Measurements from ENCODE around the gene FAM222A.

The FAM222A gene

DNA sequence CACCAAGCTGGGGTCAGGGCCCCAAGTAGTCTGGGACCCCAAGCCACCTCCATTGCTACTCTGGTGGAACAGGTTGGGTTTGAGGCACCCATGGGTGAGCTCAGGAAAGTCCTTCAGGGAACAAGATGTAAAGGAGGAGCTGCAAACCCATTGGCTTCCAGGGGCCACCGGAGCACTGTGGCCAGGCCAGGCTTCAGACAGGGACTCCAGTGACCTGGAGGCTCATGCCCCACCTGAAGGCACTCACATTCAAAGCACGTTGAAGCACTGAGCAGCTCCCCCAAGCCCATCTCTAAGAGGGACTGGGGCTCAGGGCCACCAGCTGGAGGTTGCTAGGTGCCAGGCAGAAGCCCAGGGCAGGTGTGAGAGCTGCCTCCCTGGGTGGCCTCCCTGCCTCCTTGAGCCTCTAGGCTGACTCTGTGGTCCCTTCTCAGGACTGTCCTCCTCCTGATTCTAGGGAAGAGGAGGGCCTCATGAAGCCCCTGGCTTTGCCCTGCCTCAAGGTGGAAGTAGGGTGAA is 49.1 kb downstream of the FAM222A start:
- no peak for DNase-seq

DNA sequence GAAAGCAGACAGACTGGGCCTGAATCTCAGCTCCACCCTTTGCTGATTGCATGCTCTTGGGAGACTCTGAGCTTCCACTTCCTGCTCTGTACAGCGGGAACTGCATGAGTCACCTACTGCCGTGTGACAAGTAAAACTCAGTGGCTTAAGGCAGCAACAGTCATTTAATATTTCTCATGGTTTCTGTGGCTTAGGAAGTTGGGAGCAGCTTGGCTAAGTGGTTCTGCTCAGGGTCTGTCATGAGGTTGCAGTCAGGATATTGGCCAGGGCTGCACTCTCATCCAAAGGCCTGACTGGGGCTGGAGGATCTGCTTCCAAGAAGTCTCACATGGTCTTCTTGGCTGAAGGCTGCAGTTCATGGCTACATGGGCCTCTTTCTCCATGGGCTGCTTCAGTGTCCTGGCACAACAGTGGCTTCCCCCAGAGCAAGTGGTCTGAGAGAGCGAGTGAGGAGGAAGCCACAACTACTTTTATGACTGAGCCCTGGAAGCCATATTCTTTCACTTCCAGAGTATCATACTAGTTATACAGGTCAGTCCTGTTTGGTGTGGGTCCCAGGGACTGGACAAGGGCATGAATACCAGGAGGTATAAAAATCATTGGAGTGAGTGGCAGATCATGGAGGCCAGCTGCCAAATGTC is 49.7 kb downstream of the FAM222A start:
- no peak for DNase-seq

DNA sequence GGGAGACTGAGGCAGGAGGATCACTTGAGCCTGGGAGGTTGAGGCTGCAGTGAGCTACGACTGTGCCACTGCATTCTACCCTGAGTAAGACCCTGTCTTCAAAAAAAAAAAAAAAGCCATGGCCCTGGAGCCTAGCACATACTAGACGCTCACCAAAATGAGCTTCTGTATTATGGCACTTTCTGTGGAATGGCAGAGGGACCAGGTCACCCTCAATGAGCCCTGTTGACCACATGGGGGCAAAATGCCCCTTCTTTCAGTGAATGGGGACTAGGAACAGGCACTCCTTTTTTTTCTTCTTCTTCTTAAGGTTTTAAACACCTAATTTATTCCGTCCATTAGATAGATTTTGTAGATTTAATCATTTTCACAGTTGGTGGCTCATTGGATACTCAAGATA is 50.5 kb downstream of the FAM222A start:
- DNase-seq = no peak

DNA sequence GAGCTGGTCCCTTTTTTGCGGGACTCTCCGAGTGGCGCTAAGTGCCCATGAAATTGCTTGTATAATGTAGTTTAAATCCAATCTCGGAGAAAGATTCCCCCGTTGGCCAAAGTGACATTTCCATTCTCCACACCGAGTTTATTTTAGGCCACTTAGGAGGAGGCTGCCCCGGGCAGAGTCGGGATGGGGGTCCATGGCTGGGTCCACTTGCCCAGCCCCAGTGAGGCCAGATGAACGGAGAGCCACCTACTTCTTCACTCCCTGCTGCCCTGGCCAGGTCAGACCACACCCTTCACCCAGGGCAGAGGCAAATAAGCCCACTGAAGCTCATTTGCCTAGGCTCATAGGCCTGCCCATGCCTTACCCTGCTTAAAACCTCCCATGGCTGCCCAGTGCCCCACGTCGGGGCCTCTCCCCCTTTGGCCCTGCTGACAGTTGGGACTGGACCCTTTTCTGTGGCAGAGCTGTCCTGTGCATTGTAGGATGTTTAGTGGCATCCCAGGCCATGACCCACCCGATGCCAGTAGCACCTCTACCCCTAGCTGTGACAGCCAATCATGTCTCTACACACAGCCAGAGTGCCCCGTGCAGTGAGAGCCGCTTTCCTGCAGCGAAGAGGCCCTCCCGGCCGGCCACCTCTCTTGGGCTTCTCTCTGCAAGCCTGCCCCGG is 51.3 kb downstream of the FAM222A start:
- no peak for DNase-seq

DNA sequence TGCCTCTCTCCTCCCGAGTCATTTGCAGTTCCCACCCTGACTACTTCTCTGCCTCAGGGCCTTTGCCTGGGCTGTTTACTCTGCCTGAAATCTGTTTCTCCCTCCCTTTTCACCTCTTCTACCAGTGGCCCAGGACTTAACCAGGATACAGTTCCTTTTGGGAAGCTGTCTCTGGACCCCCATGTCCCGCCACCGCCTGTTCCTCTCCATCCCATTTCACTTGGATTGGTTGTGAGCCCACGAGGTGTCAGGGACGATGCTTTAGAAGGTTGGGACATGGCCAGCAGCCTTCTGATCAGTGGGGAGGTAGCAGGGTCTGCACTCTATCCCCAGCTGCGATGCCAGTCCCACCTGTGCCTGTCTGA is 51.8 kb downstream of the FAM222A start:
- no peak for DNase-seq

DNA sequence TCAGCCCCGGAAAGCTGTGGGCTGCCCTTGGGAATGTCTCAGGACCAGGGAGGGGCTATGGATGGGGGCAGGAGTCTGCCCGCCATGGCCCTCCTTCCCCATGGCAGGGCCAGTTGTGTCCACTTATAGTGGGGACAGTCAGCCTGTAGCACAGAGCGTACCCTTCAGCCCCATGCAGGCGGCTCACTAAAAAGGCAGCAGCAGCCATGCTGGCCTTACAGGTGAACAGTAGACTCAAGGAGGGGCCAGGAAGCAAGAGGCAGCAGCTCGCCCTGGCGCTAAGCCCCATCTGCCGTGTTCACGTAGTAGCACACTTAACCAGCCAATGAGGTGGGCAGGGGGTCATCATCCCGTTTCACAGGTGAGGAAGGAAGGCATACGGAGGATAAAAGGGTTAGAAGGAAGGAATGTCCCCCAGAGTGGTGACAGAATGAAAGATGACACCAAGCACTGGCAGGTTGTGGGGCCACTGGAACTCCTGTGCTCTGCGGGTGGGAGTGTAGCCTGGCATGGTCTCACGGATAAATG is 52.7 kb downstream of the FAM222A start:
- DNase-seq = no peak

DNA sequence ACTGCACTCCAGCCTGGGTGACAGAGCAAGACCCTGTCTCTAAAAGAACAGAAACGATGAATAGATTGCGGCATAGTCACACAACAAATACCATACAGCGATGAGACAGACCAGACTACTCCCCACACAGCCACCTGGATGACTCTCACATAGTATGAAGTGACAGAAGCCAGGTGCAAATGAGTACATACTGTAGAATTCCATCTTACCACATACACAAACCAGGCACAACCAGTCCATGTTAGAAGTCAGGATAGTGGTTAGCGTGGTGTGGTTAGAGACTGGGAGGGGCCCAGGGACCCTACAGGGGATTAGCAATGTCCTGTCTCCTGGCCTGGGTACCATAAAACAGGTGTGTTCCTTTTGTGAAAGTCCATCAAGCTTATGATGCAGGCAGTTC is 53.8 kb downstream of the FAM222A start:
- no peak for DNase-seq

DNA sequence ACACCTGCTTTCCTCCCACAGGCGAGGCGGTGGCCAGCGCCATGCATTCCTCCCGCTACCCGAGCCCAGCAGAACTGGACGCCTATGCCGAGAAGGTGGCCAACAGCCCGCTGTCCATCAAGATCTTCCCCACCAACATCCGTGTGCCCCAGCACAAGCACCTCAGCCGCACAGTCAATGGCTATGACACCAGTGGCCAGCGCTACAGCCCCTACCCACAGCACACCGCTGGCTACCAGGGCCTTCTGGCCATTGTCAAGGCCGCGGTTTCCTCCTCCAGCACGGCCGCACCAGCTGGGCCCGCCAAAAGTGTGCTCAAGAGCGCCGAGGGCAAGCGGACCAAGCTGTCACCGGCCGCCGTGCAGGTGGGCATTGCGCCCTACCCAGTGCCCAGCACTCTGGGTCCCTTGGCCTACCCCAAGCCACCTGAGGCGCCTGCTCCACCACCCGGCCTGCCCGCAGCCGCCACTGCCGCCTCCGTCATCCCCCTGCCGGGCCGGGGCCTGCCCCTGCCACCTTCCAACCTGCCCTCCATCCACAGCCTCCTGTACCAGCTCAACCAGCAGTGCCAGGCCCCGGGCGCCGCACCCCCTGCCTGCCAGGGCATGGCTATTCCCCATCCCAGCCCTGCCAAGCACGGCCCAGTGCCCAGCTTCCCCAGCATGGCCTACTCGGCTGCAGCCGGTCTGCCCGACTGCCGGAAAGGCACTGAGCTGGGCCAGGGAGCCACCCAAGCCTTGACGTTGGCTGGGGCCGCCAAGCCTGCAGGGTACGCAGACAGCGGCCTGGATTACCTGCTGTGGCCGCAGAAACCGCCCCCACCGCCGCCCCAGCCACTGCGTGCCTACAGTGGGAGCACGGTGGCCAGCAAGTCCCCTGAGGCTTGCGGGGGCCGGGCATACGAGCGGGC is 54.6 kb downstream of the FAM222A start:
- DNase-seq = no peak

DNA sequence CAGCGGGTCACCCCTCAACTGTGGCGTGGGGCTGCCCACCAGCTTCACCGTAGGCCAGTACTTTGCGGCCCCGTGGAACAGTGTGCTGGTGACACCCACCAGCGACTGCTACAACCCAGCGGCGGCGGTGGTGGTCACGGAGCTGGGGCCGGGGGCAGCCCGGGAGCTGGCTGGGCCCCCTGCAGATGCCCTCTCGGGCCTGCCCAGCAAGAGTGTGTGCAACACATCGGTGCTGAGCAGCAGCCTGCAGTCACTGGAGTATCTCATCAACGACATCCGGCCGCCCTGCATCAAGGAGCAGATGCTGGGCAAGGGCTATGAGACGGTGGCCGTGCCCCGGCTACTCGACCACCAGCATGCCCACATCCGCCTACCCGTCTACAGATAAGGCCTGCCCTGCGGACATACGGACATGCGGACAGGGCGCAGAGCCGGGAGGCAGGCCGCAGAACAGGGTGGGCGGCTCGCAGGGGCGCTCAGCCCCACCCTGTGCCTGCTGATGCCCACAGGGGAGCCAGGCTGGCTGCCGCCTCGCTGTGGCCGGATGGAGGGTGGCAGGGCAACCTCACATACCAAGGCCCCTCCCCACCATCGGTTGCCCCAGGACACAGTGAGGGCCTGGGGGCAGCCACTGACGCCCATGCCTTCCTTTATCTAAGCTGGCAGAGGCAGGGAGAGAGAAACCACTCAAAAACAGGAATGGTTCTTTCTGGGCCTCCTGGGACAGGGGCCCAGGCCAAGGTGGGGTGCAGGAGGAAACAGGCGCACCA is 55.5 kb downstream of the FAM222A start:
- DNase-seq = no peak

DNA sequence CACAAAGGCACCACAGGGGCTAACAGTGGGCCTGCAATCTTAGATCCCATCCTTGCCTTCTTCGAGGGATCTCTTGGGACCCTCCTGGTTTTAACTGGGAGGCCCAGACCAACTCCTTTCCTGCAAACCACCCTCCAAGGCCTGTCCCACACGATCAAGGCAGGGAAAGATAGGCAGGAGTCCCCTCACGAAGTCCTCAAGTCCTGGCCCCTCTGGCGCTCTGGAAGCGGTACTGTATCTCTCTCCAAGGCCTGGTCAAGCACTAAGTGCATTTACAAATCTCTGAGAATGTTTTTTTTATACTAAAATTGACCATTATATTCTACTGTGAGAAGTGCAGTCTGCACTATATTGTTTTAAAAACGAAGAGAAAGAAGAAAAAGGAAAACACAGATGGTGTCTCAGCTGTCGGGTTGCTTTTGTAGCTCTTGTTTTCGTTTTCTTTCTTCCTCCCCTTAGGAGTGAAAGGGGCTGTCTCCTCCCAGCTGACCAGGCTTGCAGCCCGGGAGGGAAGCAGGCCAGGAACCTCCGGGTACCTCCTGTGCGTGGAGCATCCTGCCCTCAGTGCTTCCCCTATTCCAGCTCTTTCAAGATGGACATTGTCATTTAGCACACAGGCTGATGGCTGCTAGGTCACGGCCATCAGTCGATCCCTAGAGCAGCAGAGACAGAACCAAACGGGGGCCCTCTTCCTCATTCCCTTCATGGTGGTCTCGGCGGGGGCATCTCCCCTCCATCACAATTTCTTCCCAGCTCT is 56.7 kb downstream of the FAM222A start:
- DNase-seq = no peak

DNA sequence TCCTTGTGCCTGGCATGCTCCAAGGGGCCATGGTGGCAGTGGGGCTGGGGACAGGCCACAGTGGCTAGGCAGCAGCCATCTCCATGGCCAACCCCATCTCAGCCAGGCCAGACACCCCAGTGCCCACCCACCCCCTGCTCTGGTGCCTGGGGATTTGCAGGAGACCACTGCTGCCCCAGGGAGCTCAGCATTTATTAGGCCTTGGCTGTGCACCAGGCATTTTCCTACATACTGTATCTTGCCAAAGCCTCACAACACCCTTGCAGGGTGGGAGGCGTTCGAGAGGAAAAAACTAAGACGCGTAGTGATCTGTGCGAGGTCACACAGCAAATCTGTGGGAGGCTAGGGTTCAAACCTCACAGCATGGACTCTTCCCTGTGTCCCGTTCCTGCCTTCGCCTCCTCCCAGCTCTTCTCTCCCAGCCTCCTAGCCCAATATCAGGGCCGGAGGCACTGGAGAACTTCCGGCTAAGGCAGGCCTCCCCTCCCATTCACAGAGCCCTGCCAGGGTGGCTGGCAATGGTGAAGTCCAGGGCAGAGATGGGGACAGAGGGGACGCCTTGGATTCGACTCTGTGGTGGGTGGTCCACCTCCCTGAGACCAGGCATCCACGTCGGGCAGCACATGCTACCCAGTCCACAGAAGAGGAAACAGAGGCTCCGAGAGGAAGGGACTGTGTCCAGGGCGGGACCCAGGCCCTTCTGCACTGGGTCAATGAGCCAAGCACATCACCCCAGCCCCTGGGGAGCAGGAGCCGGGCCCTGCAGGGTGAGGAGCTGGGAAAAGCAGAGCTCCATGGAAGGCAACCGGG is 57.4 kb downstream of the FAM222A start:
- DNase-seq = no peak

DNA sequence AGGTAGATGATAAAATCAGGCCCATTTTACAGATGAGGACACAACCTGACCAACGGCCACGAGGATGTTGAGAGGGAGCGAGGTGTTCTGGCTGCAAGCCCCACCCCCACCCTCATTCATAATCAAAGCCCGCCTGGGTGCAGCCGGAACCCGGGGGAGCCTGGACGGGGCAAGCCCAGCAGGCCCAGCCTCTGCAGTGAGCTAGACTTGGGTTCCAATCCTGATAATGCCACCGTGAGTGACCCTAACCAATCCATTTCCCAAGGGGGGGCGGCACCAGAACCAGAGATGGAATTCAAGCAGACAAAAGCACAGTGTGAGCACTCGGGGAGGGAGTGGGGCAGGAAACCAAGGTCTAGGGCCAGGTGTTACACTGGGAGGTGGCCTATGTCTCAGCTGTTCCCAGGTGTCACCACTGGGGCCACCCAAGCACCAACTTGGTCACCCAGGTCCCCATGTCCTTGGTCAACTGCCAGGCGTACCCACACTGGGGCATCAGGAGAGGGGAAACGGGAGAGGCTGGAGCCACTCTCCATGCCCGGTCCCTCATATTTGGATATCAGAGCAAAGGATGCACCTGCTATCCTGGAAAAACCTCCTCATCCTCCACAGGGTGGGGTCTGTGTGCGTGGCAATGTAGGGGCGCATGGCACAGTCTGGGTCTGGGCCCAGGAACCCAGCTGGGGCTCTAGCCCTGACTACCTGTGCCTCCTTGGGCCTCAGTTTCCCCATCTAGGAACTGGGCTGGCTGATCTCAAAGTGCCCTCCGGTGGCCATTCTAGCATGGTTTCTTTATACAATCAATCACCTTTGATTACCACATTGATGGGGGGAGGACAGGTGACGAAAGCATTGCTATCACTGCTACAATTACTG is 58.4 kb downstream of the FAM222A start:
- no peak for DNase-seq

DNA sequence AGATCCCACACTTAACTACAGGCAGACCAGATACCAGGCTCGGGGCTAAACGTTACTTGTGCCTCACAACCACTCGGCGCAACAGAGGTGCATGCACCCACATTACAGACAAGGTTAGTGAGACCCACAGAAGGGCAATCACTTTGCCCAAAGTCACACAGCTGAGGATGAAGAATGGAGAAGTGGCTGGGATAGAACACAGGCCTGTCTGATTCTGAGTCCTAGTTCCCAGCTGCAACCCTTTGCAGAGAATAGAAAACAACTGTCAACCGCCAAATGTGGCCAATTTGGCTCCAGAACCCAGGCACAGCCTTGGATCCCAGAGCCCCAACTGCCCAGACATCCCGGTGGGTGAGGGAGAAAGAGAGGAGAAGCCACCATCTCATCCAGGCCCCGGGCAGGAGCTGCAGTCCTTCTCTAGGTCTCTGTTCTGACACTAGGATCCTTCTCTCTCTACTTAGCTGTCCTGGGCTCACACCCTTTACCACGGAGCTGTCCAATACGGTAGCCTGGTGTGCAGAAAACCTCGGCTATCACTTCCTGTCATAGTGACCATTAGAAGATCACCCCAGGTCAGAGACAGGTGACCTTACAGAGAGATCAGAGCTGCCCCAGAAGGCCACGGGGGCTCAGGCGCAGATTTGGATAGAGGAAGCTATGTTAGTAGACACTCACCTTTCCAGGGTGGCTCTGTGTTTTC is 59.1 kb downstream of the FAM222A start:
- DNase-seq = no peak

DNA sequence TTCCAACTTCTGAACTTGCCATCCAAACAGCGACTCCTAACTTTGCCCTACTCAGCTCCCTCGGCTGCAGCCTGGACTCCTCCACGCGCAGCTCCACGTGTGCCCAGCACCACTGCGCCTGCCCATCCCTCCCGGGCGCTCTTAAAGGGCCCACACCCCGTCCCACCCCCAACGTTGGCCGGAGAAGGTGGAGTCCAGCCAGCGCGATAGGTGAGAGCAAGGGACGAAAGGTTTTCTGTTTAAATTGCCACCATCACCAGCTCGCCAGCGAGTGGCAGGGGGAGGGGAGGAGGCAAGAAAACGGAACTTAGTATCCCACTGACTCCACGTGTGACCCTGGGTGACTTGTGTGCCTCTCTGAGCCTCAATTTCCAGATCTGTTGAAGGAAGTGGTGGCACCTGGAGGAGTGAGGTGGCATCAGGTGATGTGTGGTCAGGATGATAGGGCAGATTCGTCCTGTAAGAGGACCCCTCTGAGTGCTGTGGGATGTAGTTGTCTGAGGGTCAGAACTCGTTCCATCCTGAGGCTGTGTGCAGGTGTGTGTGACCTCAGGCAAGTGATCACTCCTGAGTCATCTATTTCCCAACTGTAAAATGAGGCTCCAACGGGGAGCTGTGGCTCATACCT is 59.9 kb downstream of the FAM222A start:
- no peak for DNase-seq

DNA sequence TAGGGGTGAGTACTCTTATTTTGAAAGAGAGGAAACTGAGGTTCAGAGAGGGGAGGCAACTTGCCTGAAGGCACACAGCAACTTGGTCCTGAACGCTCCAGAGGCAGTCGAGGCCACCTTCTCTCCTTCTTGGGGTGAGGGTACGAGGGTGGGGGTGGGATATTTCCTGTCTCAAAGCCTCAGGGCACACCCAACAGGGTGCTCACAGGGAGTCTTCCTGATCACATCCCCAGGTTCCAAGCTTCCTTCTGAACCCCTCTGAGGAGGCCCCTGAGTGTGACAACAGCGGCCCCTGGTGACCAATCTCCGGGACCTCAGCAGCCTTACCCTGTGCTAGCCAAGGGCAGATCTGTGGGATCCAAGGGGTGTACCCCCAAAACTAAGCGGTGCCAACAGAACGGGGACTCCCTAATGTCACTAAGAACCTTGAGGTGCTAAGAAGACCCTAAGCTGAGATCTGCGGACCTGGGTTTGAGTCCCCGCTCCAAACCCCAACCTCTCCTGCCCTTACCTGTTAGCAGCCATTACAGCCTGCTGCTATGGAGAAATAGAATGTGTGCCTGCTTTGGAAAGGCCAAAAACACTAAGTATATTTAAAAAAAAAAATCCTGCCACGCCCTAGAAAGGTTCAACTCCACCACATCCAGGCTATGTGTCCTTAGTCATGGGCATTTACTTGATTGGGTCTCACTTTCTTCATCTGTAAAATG is 61.7 kb downstream of the FAM222A start:
- DNase-seq = peak; percentile 76

DNA sequence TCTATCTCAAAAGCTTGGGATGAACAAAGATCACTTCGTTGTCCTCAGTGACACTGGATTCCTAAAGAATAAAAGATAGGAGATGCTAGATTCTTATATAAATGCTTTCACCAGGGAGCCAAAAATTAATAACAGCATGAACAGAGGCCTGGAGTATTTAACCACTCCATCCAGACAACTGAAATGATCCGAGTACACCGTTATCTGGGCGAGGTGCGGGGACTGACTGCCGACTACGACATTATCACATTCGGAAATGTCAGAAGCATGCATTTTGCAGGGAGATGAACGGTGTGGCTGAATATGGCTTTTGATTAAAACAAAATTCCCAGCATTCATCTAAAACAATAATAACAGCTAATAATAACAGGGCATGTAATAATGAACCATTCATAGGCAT is 63.0 kb downstream of the FAM222A start:
- no peak for DNase-seq

DNA sequence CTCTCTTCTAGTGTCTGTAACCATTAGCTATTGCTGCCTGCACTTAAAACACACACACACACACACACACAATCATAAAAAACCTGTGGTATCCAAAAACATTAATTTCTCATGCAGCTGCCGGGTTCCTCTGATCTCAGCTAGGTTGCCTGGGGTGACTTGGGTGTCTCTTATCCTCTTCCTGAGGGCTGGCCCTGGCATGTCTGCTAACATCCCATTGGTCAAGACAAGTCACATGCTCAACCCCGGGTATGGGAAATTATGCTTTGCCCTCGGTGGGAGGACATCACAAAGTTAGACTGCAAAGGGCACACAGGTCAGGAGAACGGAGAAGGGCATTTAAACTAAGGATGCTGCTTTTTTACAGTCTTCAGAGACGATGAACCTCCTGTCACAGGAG is 63.9 kb downstream of the FAM222A start:
- no peak for DNase-seq

DNA sequence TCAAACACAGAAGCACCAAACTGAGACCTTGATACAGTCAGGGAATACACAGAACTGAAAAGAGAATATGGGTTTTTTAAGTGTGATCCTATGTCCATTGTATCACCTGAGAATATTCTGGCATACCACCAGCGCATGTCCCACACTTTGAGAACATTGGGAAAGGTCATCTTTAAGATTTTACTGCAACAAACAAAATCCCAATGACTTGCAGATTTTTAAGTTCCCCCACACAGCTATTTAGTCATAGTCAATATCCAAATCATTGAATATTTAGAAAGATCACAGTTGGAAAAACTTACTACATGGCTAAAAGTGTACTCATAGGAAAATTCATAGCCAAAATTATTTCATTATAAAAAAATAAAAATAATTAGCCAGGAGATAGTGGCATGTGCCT is 65.1 kb downstream of the FAM222A start:
- no peak for DNase-seq
